ENCODE data around the gene RFFL.
"Not testable (repeated sequence)": the region's sequence is repeated elsewhere in the genome, so short reads cannot be mapped to it uniquely, and the experiment has no call there.

The RFFL gene

GRCh38 chr17:35048685-35049379 is 14.7 kb downstream of the RFFL start:
- no peak for DNase-seq (ENCODE audit: low read depth in 3 of 3)

DNA sequence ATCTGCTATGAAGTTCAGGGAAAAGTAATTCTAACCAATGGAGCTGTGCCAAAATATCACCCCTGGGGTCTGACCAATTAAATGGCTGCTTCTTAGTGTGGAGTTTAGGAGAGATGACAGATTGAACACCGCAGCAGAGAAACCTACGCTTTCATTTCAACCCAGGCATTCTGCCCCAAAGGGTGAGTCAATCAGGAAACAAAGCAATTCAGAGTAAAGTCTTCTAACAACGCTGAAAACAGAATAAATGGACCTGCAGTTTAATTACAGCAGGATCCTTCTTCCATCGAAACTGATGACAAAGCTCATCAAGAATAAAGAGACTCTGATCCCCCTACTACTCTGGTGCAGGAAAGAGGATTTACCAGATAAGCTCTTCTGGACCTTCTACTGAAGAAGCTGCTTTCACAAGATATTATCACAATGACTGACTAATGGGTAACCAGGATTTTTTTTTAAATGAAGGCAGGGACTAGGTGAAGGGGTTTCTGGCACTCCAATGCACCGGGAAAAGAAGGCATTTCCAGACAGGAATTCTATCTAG is 16.7 kb downstream of the RFFL start:
- DNase-seq (ENCODE audit: low read depth in 3 of 3): peak; percentile 35 to 60 (median 44)

GRCh38 chr17:35046245-35046644 is 17.3 kb downstream of the RFFL start:
- no peak for DNase-seq (ENCODE audit: low read depth in 3 of 3)

DNA sequence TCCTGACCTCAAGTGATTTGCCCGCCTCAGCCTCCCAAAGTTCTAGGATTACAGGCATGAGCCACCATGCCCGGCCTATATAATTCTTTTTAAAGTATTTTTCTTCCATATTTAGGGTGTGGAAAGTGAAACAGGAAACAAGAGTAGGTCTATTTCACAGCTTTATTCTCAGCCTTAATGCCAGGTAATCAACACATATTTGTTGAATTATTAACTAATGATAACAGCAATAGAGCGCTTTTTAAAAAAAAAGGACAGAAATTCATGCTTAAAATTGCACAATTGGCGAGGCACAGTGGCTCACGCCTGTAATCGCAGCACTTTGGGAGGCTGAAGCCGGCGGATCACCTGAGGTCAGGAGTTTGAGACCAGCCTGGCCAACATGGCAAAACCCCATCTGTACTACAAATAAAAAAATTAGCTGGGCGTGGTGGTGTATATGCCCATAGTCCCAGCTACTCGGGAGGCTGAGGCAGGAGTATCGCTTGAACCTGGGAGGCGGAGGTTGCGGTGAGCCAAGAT is 18.0 kb downstream of the RFFL start:
- DNase-seq (ENCODE audit: low read depth in 3 of 3): not testable (repeated sequence)

DNA sequence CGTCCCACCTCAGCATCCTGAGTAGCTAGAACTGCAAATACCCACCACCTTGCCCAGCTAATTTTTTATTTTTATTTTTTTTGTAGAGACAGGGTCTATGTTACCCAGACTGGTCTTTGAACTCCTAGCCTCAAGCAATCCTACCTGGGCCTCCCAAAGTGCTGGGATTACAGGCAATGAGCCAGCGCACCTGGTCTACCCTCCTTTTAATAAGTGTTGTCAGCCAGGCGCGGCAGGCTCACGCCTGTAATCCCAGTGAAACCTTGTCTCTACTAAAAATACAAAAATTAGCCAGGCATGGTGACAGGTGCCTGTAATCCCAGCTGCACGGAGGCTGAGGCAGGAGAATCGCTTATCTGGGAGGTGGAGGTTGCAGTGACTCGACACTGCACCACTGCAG is 19.3 kb downstream of the RFFL start:
- no peak for DNase-seq (ENCODE audit: low read depth in 3 of 3)

- DNase-seq (ENCODE audit: low read depth in 3 of 3): no peak
Observed at GRCh38 chr17:35041390-35041789, 22.1 kb downstream of the RFFL start.

GRCh38 chr17:35038453-35038852 is 25.1 kb downstream of the RFFL start:
- DNase-seq (ENCODE audit: low read depth in 3 of 3): no peak

DNA sequence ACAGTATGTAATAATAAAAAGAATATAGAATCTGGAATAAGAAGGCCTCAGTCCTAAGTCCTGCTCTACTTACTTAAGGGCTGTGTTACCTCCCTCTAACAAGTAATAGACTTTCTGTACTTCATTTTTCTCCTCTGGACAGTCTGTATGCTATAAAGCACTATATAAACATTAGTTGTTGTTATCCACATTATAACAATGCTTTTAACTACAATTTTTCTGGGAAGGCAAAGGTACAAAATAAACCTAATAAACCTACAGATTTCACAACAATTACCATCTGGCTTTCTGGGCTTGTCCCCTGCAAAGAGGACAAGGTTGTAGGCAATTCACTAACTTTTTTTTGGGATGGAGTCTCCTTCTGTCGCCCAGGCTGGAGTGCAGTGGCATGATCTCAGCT is 32.7 kb downstream of the RFFL start:
- no peak for DNase-seq (ENCODE audit: low read depth in 3 of 3)

GRCh38 chr17:35028531-35029262 is 34.8 kb downstream of the RFFL start:
- no peak for DNase-seq (ENCODE audit: low read depth in 3 of 3)

DNA sequence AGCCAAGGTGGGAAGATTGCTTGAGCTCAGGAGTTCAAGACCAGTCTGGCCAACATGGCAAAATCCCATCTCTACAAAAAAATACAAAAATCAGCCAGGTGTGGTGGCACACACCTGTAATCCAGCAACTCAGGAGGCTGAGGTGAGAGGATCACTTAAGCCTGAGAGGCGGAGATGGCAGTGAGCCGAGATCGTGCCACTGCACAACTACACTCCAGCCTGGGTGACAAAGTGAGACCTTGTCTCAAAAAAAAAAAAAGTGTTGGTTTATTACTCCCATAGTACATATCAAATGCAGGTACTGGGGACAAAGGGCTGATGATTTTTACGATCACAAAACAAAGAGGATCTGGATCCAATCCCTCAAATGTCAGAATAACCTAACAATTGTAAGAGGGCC is 35.4 kb downstream of the RFFL start:
- DNase-seq (ENCODE audit: low read depth in 3 of 3): not testable (repeated sequence)

- DNase-seq (ENCODE audit: low read depth in 3 of 3): no peak
Observed at GRCh38 chr17:35025541-35025940, 38.0 kb downstream of the RFFL start.

GRCh38 chr17:35023538-35023937 is 40.0 kb downstream of the RFFL start:
- DNase-seq (ENCODE audit: low read depth in 3 of 3): no peak

- DNase-seq (ENCODE audit: low read depth in 3 of 3): peak; percentile 33 to 73 (median 54)
Observed at GRCh38 chr17:35022536-35023063, 40.9 kb downstream of the RFFL start.

- DNase-seq (ENCODE audit: low read depth in 3 of 3): no peak
Observed at GRCh38 chr17:35021520-35022380, 41.8 kb downstream of the RFFL start.

DNA sequence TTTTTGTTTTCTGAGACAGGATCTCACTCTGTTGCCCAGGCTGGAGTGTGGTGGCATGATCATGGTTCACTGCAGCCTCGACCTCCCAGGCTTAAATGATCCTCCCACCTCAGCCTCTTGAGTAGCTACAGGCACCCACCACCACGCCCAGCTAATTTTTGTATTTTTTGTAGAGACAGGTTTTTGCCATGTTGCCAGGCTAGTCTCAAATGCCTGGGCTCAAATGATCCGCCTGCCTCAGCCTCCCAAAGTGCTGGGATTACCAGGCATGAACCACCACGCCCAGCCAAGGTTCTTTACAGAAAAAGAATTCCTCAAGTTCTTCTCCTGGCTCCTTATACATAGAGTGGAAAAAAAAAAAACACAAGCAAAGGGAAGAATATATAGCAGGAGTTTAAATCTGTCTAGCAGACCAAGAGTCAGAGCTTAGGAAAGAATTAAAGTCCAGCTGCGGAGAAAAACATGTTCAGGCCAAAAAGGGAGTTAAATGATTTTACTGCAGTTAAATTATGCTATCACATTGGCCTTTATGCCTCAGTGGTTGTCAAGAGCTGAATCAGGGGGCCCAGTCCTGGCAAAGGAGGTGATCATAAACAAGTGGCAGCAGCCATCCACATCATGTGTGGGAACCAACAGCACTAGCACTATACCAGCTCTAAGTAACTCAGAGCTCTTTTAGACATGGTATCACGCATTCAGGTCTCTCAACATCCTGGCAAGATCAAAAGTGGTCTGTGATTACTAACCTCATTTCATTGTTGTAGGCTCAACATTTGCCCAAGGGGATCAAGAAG is 43.9 kb downstream of the RFFL start:
- DNase-seq (ENCODE audit: low read depth in 3 of 3): no peak

DNA sequence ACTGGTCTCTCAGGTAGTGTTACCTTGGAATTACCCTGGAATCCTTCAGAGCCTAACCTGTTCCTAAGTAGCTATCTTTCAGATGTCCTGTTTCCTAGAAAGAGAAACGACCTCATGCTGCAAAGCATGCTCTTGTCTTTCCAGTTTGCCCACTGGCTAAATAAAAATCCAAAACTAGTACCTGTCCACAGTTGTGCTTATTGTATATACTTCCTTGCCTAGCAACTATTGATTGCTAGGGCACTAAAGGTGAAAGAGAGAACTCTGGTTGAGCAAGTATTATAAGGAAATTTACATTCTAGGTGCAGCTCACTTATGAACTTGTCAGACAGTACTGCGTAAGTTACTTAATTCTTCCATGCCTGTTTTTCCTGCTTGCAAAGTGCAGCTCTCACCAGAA is 44.7 kb downstream of the RFFL start:
- DNase-seq (ENCODE audit: low read depth in 3 of 3): no peak

GRCh38 chr17:35017021-35017420 is 46.5 kb downstream of the RFFL start:
- no peak for DNase-seq (ENCODE audit: low read depth in 3 of 3)

GRCh38 chr17:35016369-35016768 is 47.1 kb downstream of the RFFL start:
- no peak for DNase-seq (ENCODE audit: low read depth in 3 of 3)

GRCh38 chr17:35011671-35012216 is 51.8 kb downstream of the RFFL start:
- no peak for DNase-seq (ENCODE audit: low read depth in 3 of 3)

DNA sequence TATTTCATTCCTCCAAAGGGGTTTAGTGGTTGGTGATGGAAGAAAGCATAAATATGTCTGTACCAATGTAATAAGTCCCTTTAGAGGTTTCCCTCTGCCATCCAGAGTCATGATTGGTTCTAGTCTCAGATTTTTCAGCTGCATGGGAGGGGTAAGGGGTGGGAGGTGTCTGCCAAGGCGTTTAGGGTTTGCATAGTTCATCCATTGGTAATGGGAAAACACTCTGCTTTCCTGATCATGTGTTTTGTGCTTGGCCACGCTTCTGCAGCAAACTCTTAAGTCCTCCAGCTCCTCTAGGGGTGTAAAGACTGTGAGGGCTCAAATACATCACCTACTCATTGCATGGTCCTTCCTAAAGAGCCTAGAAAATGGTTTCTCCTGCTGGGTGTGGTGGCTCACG is 53.4 kb downstream of the RFFL start:
- DNase-seq (ENCODE audit: low read depth in 3 of 3): no peak

GRCh38 chr17:35006961-35007360 is 56.5 kb downstream of the RFFL start:
- DNase-seq (ENCODE audit: low read depth in 3 of 3): no peak

Data from stimulated activated CD4-positive, alpha-beta T cell treated with anti-CD3 and anti-CD28 coated beads, TNF-alpha, amount 100 ng/mL, for 24 hours (primary cell).